Activated CD4-positive, alpha-beta T cell treated with anti-CD3 and anti-CD28 coated beads, Interleukin-2, amount 50 U/mL, for 4 hours (primary cell): ENCODE results near the gene FILIP1L.

ENCODE experiments used
- DNase-seq, 2 experiments: peaks; one replicate each; pipeline ENCODE4 v3.0.0-alpha.2; 2020

The FILIP1L gene

GRCh38 chr3:99879275-99879674, 235.0 kb downstream of the FILIP1L start:
- DNase-seq, result no peak

- no peak for DNase-seq
Measured at GRCh38 chr3:99878005-99878404, 236.3 kb downstream of the FILIP1L start.

- DNase-seq, result no peak
Measured at GRCh38 chr3:99877031-99877579, 237.2 kb downstream of the FILIP1L start.

GRCh38 chr3:99875929-99876841, 238.1 kb downstream of the FILIP1L start:
- peak; percentile 55 to 61 for DNase-seq

GRCh38 chr3:99875581-99875928, 238.7 kb downstream of the FILIP1L start:
- DNase-seq, result no peak

GRCh38 chr3:99874237-99875002, 239.9 kb downstream of the FILIP1L start:
- DNase-seq, result no peak

- DNase-seq, result no peak
Measured at GRCh38 chr3:99873269-99874102, 240.8 kb downstream of the FILIP1L start.

GRCh38 chr3:99872923-99873254, 241.4 kb downstream of the FILIP1L start:
- no peak for DNase-seq

- no peak for DNase-seq
Measured at GRCh38 chr3:99871231-99872045, 242.9 kb downstream of the FILIP1L start.

GRCh38 chr3:99870712-99871111, 243.6 kb downstream of the FILIP1L start:
- DNase-seq, result no peak

- DNase-seq, result no peak
Measured at GRCh38 chr3:99869621-99870020, 244.7 kb downstream of the FILIP1L start.

GRCh38 chr3:99868311-99868646, 246.0 kb downstream of the FILIP1L start:
- no peak for DNase-seq

- no peak for DNase-seq
Measured at GRCh38 chr3:99867594-99868310, 246.5 kb downstream of the FILIP1L start.

GRCh38 chr3:99866261-99866761, 248.0 kb downstream of the FILIP1L start:
- DNase-seq, result no peak

GRCh38 chr3:99865321-99865720, 249.0 kb downstream of the FILIP1L start:
- no peak for DNase-seq

GRCh38 chr3:99864289-99864688, 250.0 kb downstream of the FILIP1L start:
- DNase-seq, result no peak

GRCh38 chr3:99863588-99863987, 250.7 kb downstream of the FILIP1L start:
- no peak for DNase-seq

GRCh38 chr3:99863002-99863401, 251.3 kb downstream of the FILIP1L start:
- no peak for DNase-seq

GRCh38 chr3:99862208-99862607, 252.1 kb downstream of the FILIP1L start:
- DNase-seq, result no peak

GRCh38 chr3:99861216-99861615, 253.1 kb downstream of the FILIP1L start:
- DNase-seq, result no peak

GRCh38 chr3:99859825-99860224, 254.5 kb downstream of the FILIP1L start:
- DNase-seq, result no peak
